ENCODE data around the gene FER. TPM values are rescaled to one million over a fixed set of nuclear protein-coding genes. Genes with fewer than 3 reads are reported as not detected.

Gene FER
- total and polyA plus RNA-seq, 2 of the 13 experiments (the other 11 are each of a cell fraction or from before 2014, with no cell fraction given): 7.9 to 29.0 TPM

GRCh38 chr5:108727651-108728565 lies 19.8 kb upstream of the FER start (continued):
- no peak for TF ChIP-seq THAP7 (CRISPR knock-in tag; IDR thresholded peaks at IDR 0.05)
- peak; percentile 99 for TF ChIP-seq ZNF225 (CRISPR knock-in tag; IDR thresholded peaks at IDR 0.05)
- no peak for TF ChIP-seq PLRG1 (conservative IDR thresholded peaks at IDR 0.05)
- no peak for TF ChIP-seq TCF12 (IDR thresholded peaks at IDR 0.05)
- TF ChIP-seq TCF12 (CRISPR knock-in tag; IDR thresholded peaks at IDR 0.05): peak; percentile 72; the same call in 1 of the 2 replicates
- no peak for TF ChIP-seq ZNF44 (CRISPR knock-in tag; IDR thresholded peaks at IDR 0.05)
- TF ChIP-seq ZNF3 (CRISPR knock-in tag; IDR thresholded peaks at IDR 0.05): no peak
- TF ChIP-seq ZFP1 (CRISPR knock-in tag; IDR thresholded peaks at IDR 0.05): 0 out of 2 replicates have a peak, but pooled peaks have one; percentile 29
- TF ChIP-seq, protein P1, sequence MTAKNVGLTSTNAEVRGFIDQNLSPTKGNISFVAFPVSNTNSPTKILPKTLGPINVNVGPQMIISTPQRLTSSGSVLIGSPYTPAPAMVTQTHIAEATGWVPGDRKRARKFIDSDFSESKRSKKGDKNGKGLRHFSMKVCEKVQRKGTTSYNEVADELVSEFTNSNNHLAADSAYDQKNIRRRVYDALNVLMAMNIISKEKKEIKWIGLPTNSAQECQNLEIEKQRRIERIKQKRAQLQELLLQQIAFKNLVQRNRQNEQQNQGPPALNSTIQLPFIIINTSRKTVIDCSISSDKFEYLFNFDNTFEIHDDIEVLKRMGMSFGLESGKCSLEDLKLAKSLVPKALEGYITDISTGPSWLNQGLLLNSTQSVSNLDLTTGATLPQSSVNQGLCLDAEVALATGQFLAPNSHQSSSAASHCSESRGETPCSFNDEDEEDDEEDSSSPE (CRISPR knock-in tag; IDR thresholded peaks at IDR 0.05): peak; percentile 67; the same call in 1 of the 2 replicates
- TF ChIP-seq ZNF788 (CRISPR knock-in tag; IDR thresholded peaks at IDR 0.05; ENCODE audit: borderline replicate concordance): peak; percentile 78; the same call in 1 of the 2 replicates
- TF ChIP-seq ZNF292 (CRISPR knock-in tag; IDR thresholded peaks at IDR 0.05; ENCODE audit: borderline replicate concordance, low read depth): peak; percentile 92
- TF ChIP-seq TBX2 (CRISPR knock-in tag; IDR thresholded peaks at IDR 0.05; ENCODE audit: borderline replicate concordance): peak; percentile 75
- TF ChIP-seq ZBTB44 (CRISPR knock-in tag; IDR thresholded peaks at IDR 0.05): peak; percentile 46; the same call in 1 of the 2 replicates
- no peak for TF ChIP-seq DDIT3 (CRISPR knock-in tag; IDR thresholded peaks at IDR 0.05)
- no peak for TF ChIP-seq MAFF (IDR thresholded peaks at IDR 0.05; ENCODE audit: low read depth, low read length)
- TF ChIP-seq, protein P2, sequence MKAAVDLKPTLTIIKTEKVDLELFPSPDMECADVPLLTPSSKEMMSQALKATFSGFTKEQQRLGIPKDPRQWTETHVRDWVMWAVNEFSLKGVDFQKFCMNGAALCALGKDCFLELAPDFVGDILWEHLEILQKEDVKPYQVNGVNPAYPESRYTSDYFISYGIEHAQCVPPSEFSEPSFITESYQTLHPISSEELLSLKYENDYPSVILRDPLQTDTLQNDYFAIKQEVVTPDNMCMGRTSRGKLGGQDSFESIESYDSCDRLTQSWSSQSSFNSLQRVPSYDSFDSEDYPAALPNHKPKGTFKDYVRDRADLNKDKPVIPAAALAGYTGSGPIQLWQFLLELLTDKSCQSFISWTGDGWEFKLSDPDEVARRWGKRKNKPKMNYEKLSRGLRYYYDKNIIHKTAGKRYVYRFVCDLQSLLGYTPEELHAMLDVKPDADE (CRISPR knock-in tag; IDR thresholded peaks at IDR 0.05): no peak
- TF ChIP-seq ZNF12 (CRISPR knock-in tag; IDR thresholded peaks at IDR 0.05): peak; percentile 51; the same call in 1 of the 2 replicates
- TF ChIP-seq GTF3A (CRISPR knock-in tag; conservative IDR thresholded peaks at IDR 0.05): no peak
- TF ChIP-seq LCORL (IDR thresholded peaks at IDR 0.05): no peak
- TF ChIP-seq LCORL (CRISPR knock-in tag; IDR thresholded peaks at IDR 0.05): peak; percentile 48; the same call in 1 of the 2 replicates
- TF ChIP-seq YEATS4 (CRISPR knock-in tag; IDR thresholded peaks at IDR 0.05; ENCODE audit: borderline replicate concordance): peak; percentile 85
- peak; percentile 81 for TF ChIP-seq POLR2AphosphoS5 (IDR thresholded peaks at IDR 0.05; ENCODE audit: low read depth, low read length)

Measured in HepG2 (cell line).